Spleen (tissue), 11 donors: Measurements from ENCODE around the gene STON2. TPM values are rescaled to one million over a fixed set of nuclear protein-coding genes. Genes with fewer than 3 reads are reported as not detected.

Experiments used
- DNase-seq: peaks from one replicate; pipeline ENCODE4 v3.0.0-alpha.2; 2020
- H3K27ac ChIP-seq, 8 donors: fragments of 200-600 bp; sonication (generic) in 7 of 8; 1 replicate in 4 of 8; 2 replicates in 4 of 8; pipeline versions ENCODE4 v1.5.0 to v1.8.0; 2016 to 2021; ENCODE audit warnings: inconsistent platforms in 4 of 8, mild to moderate bottlenecking in 4 of 8, moderate library complexity in 1 of 8
- H3K27me3 ChIP-seq, 7 donors: fragments of 200-600 bp; sonication (generic) in 6 of 7; replicated peaks in 1 of 7; 1 replicate in 4 of 7; 2 replicates in 3 of 7; pipeline versions ENCODE4 v1.5.0 to v1.8.0; 2016 to 2021; ENCODE audit warnings: inconsistent platforms in 3 of 7, mild to moderate bottlenecking in 1 of 7
- H3K36me3 ChIP-seq, 6 donors: fragments of 200-600 bp; sonication (generic) in 5 of 6; 1 replicate in 4 of 6; 2 replicates in 2 of 6; pipeline versions ENCODE4 v1.5.0 to v1.8.0; 2016 to 2021; ENCODE audit warnings: inconsistent platforms in 2 of 6
- H3K4me1 ChIP-seq, 6 donors: fragments of 200-600 bp; sonication (generic) in 5 of 6; 1 replicate in 3 of 6; 2 replicates in 3 of 6; pipeline versions ENCODE4 v1.5.0 to v1.8.0; 2016 to 2021; ENCODE audit warnings: inconsistent platforms in 3 of 6
- H3K4me3 ChIP-seq, 8 donors: fragments of 200-600 bp; sonication (generic) in 7 of 8; 1 replicate in 4 of 8; 2 replicates in 4 of 8; pipeline versions ENCODE4 v1.5.0 to v1.8.0; 2016 to 2021; ENCODE audit warnings: inconsistent platforms in 4 of 8, mild to moderate bottlenecking in 4 of 8, moderate library complexity in 2 of 8
- H3K9me3 ChIP-seq, 8 donors: fragments of 200-600 bp; sonication (generic) in 7 of 8; 1 replicate in 4 of 8; 2 replicates in 4 of 8; pipeline versions ENCODE4 v1.5.0 to v1.8.0; 2016 to 2021; ENCODE audit warnings: inconsistent platforms in 4 of 8
- POLR2A ChIP-seq, 3 donors: fragments of 450-650 bp; IDR thresholded peaks; one replicate each; pipeline ENCODE4 v1.5.1; 2017; ENCODE audit warnings: antibody characterized with exemption in 3 of 3, mild to moderate bottlenecking in 1 of 3
- POLR2AphosphoS5 ChIP-seq, 3 donors: sonication (generic); formaldehyde crosslinking; IDR thresholded peaks; one replicate each; pipeline ENCODE4 v1.5.1; 2017; ENCODE audit warnings: antibody characterized with exemption in 3 of 3
- WGBS, 5 donors: extraction: QIAGEN DNeasy Blood & Tissue Kit in 3 of 5; methylation state at CpG; one replicate each; pipeline versions ENCODE4 v1.1.5 to v1.1.7; 2013 to 2018; 5-methylcytosine and 5-hydroxymethylcytosine counted together
- intact Hi-C: fragments of 100-400 bp; cut with DNase I; formaldehyde crosslinking; loops from one replicate; pipeline ENCODE4 v1.15.0; 2023; ENCODE audit warnings: low total_unique reads
- polyA plus RNA-seq, 3 donors: library from polyadenylated mRNA; stranded (reverse); fragments of 200-250 nt; gene quantifications; one replicate each; pipeline ENCODE4 v1.2.1, GENCODE V29; 2013
- total RNA-seq, 7 donors: library from RNA; depleted of rRNA in 3 of 7; stranded (reverse); fragments of >200 nt in 3 of 7; fragmentation: NEBNext Ultra II Directional in 4 of 7; extraction: Animal tissue kit (Norgen Biotek cat#: 25700) in 4 of 7; gene quantifications; one replicate each; pipeline versions ENCODE4 v1.1.0 to v1.2.1, GENCODE V29; 2016 to 2021
- TF ChIP-seq, protein P1 (sequence below), 11 experiments: fragments of 200-600 bp in 7 of 11; fragments of 450-650 bp in 4 of 11; sonication (generic) in 4 of 11; IDR thresholded peaks in 8 of 11; conservative IDR thresholded peaks in 3 of 11; 1 replicate in 7 of 11; 2 replicates in 4 of 11; pipeline versions ENCODE4 v1.4.0 to v1.8.0; 2016 to 2021; ENCODE audit warnings: antibody characterized with exemption in 11 of 11, inconsistent platforms in 4 of 11, mild to moderate bottlenecking in 1 of 11
- donor health status: healthy with polysubstance abuse.
- donor health status: DM: no; HTN: no; CAD: no; lungs with moderate emphysema.
- donor health status: DM: no; HTN: no; CAD: no.
- donor health status: Bipolar disorder and iron deficiency.
- donor health status: healthy.
- donor health status: DM: no; HTN: no; CAD: no.
- donor health status: DM: yes; HTN: yes; CAD: no.

Gene STON2
- total and polyA plus RNA-seq, 10 donors: 3.5 to 236 (median 167) TPM

DNA sequence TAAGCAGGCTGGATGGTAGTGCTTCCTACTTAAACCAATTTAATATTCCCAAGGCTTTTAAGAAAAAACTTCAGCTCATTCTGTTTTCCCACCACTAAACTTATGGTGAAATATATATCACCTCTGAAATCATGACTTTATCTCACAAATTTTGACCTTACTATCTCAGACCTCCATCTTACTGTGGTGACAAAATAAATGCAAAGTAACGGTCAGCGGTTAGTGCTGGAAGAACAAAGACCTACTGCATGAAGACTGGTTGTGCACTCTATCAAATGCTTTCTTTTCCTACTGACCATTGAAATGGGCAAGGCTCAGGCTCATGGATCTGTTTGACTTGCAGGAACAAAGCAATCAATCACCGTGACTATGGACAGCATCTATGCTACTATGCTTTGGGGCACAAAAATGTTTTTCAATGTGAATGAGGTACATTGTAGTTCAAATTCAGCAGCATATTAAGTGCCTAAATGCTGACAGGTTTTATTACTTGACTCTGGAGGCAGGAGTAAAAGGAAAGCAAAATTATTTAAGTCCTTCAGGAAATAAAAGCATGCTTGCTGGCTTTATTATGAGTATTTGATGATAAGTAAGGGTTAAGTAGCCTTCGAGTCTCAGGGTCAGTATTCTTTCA lies 136.2 kb downstream of the STON2 start:
- H3K36me3 ChIP-seq: peaks cover 0 to 29% (median 0%) of the 10 kb centered on the region in 6 donors
- no peaks in the 10 kb centered on the region for H3K27me3 ChIP-seq
- WGBS, 5 donors: 83 to 94% (median 89%) methylated on average over 4 of the region's 4 CpGs
- TF ChIP-seq, protein P1, sequence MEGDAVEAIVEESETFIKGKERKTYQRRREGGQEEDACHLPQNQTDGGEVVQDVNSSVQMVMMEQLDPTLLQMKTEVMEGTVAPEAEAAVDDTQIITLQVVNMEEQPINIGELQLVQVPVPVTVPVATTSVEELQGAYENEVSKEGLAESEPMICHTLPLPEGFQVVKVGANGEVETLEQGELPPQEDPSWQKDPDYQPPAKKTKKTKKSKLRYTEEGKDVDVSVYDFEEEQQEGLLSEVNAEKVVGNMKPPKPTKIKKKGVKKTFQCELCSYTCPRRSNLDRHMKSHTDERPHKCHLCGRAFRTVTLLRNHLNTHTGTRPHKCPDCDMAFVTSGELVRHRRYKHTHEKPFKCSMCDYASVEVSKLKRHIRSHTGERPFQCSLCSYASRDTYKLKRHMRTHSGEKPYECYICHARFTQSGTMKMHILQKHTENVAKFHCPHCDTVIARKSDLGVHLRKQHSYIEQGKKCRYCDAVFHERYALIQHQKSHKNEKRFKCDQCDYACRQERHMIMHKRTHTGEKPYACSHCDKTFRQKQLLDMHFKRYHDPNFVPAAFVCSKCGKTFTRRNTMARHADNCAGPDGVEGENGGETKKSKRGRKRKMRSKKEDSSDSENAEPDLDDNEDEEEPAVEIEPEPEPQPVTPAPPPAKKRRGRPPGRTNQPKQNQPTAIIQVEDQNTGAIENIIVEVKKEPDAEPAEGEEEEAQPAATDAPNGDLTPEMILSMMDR (IDR thresholded peaks at IDR 0.05 in 8 of 11, conservative IDR thresholded peaks at IDR 0.05 in 3 of 11): no peak
- TF ChIP-seq POLR2A (IDR thresholded peaks at IDR 0.05) (no peak), POLR2AphosphoS5 (IDR thresholded peaks at IDR 0.05) (no peak)
- no peaks in the 10 kb centered on the region for H3K9me3 ChIP-seq
- DNase-seq: no peak
- no peak overlapping the region for H3K27ac ChIP-seq
- intact Hi-C loops: no loop called here
- H3K4me3 ChIP-seq: no peak overlapping the region
- no peaks in the 10 kb centered on the region for H3K4me1 ChIP-seq

DNA sequence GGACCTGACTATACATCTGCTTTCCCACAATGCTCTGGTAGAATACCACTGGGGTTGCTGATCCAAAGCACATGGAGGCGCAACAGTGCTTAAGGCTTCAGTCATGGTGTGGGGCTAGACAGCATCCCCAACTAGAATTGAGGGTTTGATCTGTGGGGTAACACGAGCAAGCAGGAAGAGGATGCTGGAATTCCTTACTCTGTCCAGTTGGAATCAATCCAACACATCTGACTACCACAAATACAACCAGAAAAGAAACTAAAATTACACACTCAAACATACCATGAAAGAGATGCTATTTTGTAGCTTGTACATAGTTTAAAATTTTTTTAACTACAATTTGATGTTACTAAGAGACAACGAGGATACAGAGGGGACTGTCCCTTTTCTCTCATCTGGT lies 138.9 kb downstream of the STON2 start:
- no peak for DNase-seq
- intact Hi-C loops: no loop called here
- Histone ChIP-seq H3K27me3 (no peaks in the 10 kb centered on the region), H3K27ac (no peak overlapping the region), H3K4me1 (no peaks in the 10 kb centered on the region), H3K9me3 (no peaks in the 10 kb centered on the region), H3K36me3 (peaks cover 0 to 20% (median 0%) of the 10 kb centered on the region in 6 donors), H3K4me3 (no peak overlapping the region)
- TF ChIP-seq, protein P1 (IDR thresholded peaks at IDR 0.05 in 8 of 11, conservative IDR thresholded peaks at IDR 0.05 in 3 of 11): no peak
- TF ChIP-seq POLR2A (IDR thresholded peaks at IDR 0.05) (no peak), POLR2AphosphoS5 (IDR thresholded peaks at IDR 0.05) (no peak)
- 56 to 71% (median 67%) methylated on average over 3 of the region's 3 CpGs for WGBS, 5 donors

DNA sequence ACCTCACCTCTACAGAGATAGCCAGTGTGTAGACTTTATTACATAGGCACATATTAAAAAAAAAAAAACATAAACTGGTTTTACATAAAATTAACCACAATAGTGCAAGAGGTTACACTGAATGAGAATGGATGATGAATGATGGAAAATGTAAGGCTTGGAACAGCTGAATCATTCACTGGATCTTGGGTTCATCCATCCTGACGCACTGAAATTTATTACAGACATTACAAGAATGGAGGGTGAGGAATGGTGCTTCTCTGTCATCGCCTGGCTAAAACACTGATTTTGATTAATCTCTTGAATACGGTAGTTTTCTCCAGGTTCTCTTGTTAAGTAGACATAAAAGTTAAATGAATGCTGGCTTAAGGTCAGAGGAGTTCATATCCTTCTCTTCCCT lies 139.4 kb downstream of the STON2 start:
- no peaks in the 10 kb centered on the region for H3K4me1 ChIP-seq
- H3K4me3 ChIP-seq: no peak overlapping the region
- TF ChIP-seq POLR2AphosphoS5 (IDR thresholded peaks at IDR 0.05): no peak
- TF ChIP-seq, protein P1 (IDR thresholded peaks at IDR 0.05 in 8 of 11, conservative IDR thresholded peaks at IDR 0.05 in 3 of 11): no peak
- TF ChIP-seq POLR2A (IDR thresholded peaks at IDR 0.05): no peak
- WGBS, 5 donors: 85 to 96% (median 94%) methylated on average over 3 of the region's 3 CpGs
- no peaks in the 10 kb centered on the region for H3K9me3 ChIP-seq
- H3K36me3 ChIP-seq: peaks cover 0 to 20% (median 0%) of the 10 kb centered on the region in 6 donors
- no peak for DNase-seq
- H3K27me3 ChIP-seq: no peaks in the 10 kb centered on the region
- H3K27ac ChIP-seq: no peak overlapping the region
- intact Hi-C loops: no loop called here

DNA sequence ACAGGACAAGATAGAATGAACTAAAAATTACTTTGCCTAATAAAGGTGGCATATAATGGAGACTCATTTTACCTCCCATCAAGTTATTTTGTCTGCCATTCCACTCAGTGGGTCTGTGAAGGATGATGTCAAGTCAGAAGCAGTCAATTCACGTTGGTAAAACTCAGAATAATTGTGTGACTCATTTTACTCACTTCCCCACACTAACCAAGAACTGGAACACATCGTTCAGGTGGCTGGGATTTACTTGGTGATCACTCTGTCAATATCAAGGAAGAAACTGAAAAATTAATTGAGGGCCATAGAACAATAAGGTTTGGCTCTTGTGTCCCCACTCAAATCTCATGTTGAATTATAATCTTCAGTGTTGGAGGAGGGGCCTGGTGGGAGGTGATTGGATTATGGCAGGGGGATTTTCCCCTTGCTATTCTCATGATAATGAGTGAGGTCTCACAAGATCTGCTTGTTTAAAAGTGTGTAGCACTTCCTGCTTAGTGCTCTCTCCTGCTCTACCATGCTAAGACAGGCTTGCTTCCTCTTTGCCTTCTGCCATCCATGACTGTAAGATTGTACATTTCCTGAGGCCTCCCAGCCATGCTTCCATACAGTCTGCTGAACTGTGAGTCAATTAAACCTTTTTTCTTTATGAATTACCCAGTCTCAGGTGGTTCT lies 143.7 kb downstream of the STON2 start:
- 46 to 63% (median 55%) methylated on average over 2 of the region's 2 CpGs for WGBS, 5 donors
- H3K27ac ChIP-seq: no peak overlapping the region
- no peaks in the 10 kb centered on the region for H3K27me3 ChIP-seq
- H3K4me3 ChIP-seq: no peak overlapping the region
- peaks cover 0 to 13% (median 0%) of the 10 kb centered on the region in 6 donors for H3K36me3 ChIP-seq
- TF ChIP-seq POLR2A (IDR thresholded peaks at IDR 0.05) (no peak), POLR2AphosphoS5 (IDR thresholded peaks at IDR 0.05) (no peak)
- TF ChIP-seq, protein P1 (IDR thresholded peaks at IDR 0.05 in 8 of 11, conservative IDR thresholded peaks at IDR 0.05 in 3 of 11): no peak
- no peaks in the 10 kb centered on the region for H3K4me1 ChIP-seq
- no peaks in the 10 kb centered on the region for H3K9me3 ChIP-seq
- intact Hi-C loops: no loop called here
- no peak for DNase-seq
